Endometrium (tissue), 2 donors: ENCODE data around the gene HIPK2.

Source experiments
- FAIRE-seq: peaks from 2 replicates; lab custom pipeline; 2012; peaks lifted over from hg19 to GRCh38; lab: Jason Lieb, UNC
- donor health status: control.
- donor health status: control.

The HIPK2 gene

GRCh38 chr7:139783647-139784385, 6.0 kb upstream of the HIPK2 start:
- FAIRE-seq, result no peak

- FAIRE-seq, result no peak
These were observed 5.1 kb upstream of the HIPK2 start for GRCh38 chr7:139782932-139783331.

GRCh38 chr7:139777133-139777891, 486 bp downstream of the HIPK2 start:
- no peak for FAIRE-seq

- no peak for FAIRE-seq
These were observed 1.2 kb downstream of the HIPK2 start for GRCh38 chr7:139776486-139777132.

- FAIRE-seq, result no peak
These were observed 1.9 kb downstream of the HIPK2 start for GRCh38 chr7:139775829-139776266.

- FAIRE-seq, result no peak
These were observed 3.4 kb downstream of the HIPK2 start for GRCh38 chr7:139774376-139774775.

- FAIRE-seq, result no peak
These were observed 4.4 kb downstream of the HIPK2 start for GRCh38 chr7:139773371-139773770.

GRCh38 chr7:139772873-139773272, 4.9 kb downstream of the HIPK2 start:
- no peak for FAIRE-seq

GRCh38 chr7:139772115-139772514, 5.7 kb downstream of the HIPK2 start:
- no peak for FAIRE-seq

GRCh38 chr7:139771001-139771956, 6.5 kb downstream of the HIPK2 start:
- FAIRE-seq, result no peak

- no peak for FAIRE-seq
These were observed 8.0 kb downstream of the HIPK2 start for GRCh38 chr7:139769761-139770160.

- FAIRE-seq, result no peak
These were observed 8.7 kb downstream of the HIPK2 start for GRCh38 chr7:139769066-139769465.

GRCh38 chr7:139768249-139768824, 9.5 kb downstream of the HIPK2 start:
- no peak for FAIRE-seq

GRCh38 chr7:139767561-139767982, 10.2 kb downstream of the HIPK2 start:
- FAIRE-seq, result no peak

- no peak for FAIRE-seq
These were observed 12.7 kb downstream of the HIPK2 start for GRCh38 chr7:139765143-139765542.

- FAIRE-seq, result no peak
These were observed 14.5 kb downstream of the HIPK2 start for GRCh38 chr7:139763330-139763729.

- no peak for FAIRE-seq
These were observed 14.9 kb downstream of the HIPK2 start for GRCh38 chr7:139762886-139763285.

GRCh38 chr7:139758388-139758787, 19.4 kb downstream of the HIPK2 start:
- no peak for FAIRE-seq

- FAIRE-seq, result no peak
These were observed 19.8 kb downstream of the HIPK2 start for GRCh38 chr7:139757968-139758367.

- no peak for FAIRE-seq
These were observed 24.1 kb downstream of the HIPK2 start for GRCh38 chr7:139753693-139754111.

- FAIRE-seq, result no peak
These were observed 24.6 kb downstream of the HIPK2 start for GRCh38 chr7:139753081-139753692.
